HUES48 (cell line): ENCODE results near the gene SLC49A3.
"Not testable (repeated sequence)": the region's sequence is repeated elsewhere in the genome, so short reads cannot be mapped to it uniquely, and the experiment has no call there.

Experiments used
- H3K27ac ChIP-seq: one replicate; pipeline ENCODE4 v1.7.0; 2013; ENCODE audit warnings: low read depth, low read length, inconsistent platforms
- H3K27me3 ChIP-seq: 2 replicates; pipeline ENCODE4 v1.6.1; 2013; ENCODE audit warnings: mild to moderate bottlenecking, low read length; ENCODE audit not compliant: control insufficient read depth, insufficient read depth
- H3K36me3 ChIP-seq: 2 replicates; pipeline ENCODE4 v1.6.1; 2013; ENCODE audit warnings: low read length; ENCODE audit not compliant: control insufficient read depth, insufficient read depth
- H3K4me1 ChIP-seq: 2 replicates; pipeline ENCODE4 v1.6.1; 2013; ENCODE audit warnings: mild to moderate bottlenecking, low read length; ENCODE audit not compliant: control insufficient read depth, insufficient read depth
- H3K4me3 ChIP-seq: 2 replicates; pipeline ENCODE4 v1.5.1; 2013; ENCODE audit warnings: mild to moderate bottlenecking, low read depth, low read length
- H3K9ac ChIP-seq: 2 replicates; pipeline ENCODE4 v1.6.1; 2013; ENCODE audit warnings: mild to moderate bottlenecking, low read depth, low read length, moderate library complexity
- H3K9me3 ChIP-seq: 2 replicates; pipeline ENCODE4 v1.6.1; 2013; ENCODE audit warnings: low read length; ENCODE audit not compliant: control insufficient read depth, insufficient read depth

The SLC49A3 gene

GRCh38 chr4:708631-708933 is 19.6 kb upstream of the SLC49A3 start:
- peaks cover 5% of the 10 kb centered on the region; the same call in 1 of the 2 replicates for H3K4me1 ChIP-seq
- H3K27me3 ChIP-seq: peaks cover 5% of the 10 kb centered on the region
- H3K27ac ChIP-seq: no peak overlapping the region
- H3K4me3 ChIP-seq: no peak overlapping the region
- H3K9me3 ChIP-seq: no peaks in the 10 kb centered on the region
- H3K36me3 ChIP-seq: peaks cover 11% of the 10 kb centered on the region
- no peak overlapping the region for H3K9ac ChIP-seq

GRCh38 chr4:707929-708630 is 19.1 kb upstream of the SLC49A3 start:
- H3K4me3 ChIP-seq: no peak overlapping the region
- H3K9ac ChIP-seq: no peak overlapping the region

GRCh38 chr4:706834-707598 is 18.1 kb upstream of the SLC49A3 start:
- Histone ChIP-seq H3K9ac (no peak overlapping the region), H3K4me1 (peaks cover 5% of the 10 kb centered on the region; the same call in 1 of the 2 replicates), H3K27me3 (peaks cover 5% of the 10 kb centered on the region), H3K9me3 (no peaks in the 10 kb centered on the region), H3K36me3 (peaks cover 11% of the 10 kb centered on the region), H3K4me3 (peak overlapping the region; percentile 43), H3K27ac (no peak overlapping the region)

More at GRCh38 chr4:707929-708630, 19.1 kb upstream of the SLC49A3 start:
- Histone ChIP-seq H3K4me1 (peaks cover 5% of the 10 kb centered on the region; the same call in 1 of the 2 replicates), H3K36me3 (peaks cover 11% of the 10 kb centered on the region), H3K27me3 (peaks cover 5% of the 10 kb centered on the region), H3K27ac (no peak overlapping the region), H3K9me3 (no peaks in the 10 kb centered on the region)

- H3K4me1 ChIP-seq, H3K9me3 ChIP-seq, H3K27me3 ChIP-seq: not testable (repeated sequence)
- Histone ChIP-seq H3K36me3 (peaks cover 11% of the 10 kb centered on the region), H3K4me3 (peak overlapping the region; percentile 86), H3K9ac (peak overlapping the region; percentile 94), H3K27ac (peak overlapping the region; percentile 82)
These were observed 17.2 kb upstream of the SLC49A3 start for GRCh38 chr4:706083-706633.

- Histone ChIP-seq H3K9ac (peak within 1 kb of the TSS; percentile 94), H3K36me3 (peaks cover 6% of the 10 kb centered on the region), H3K4me3 (peak within 1 kb of the TSS; percentile 86), H3K27ac (peak within 1 kb of the TSS; percentile 82), H3K4me1 (peaks cover 5% of the 10 kb centered on the region; the same call in 1 of the 2 replicates), H3K9me3 (no peaks in the 10 kb centered on the region), H3K27me3 (peaks cover 5% of the 10 kb centered on the region)
These were observed 16.5 kb upstream of the SLC49A3 start, which contains the start of gene PCGF3 for GRCh38 chr4:705278-706082. PCGF3 (plus strand) TSS chr4:705832; CDS start chr4:733681, 27,849 bp downstream.

- no peak overlapping the region for H3K9ac ChIP-seq
- peaks cover under 1% of the 10 kb centered on the region; the same call in 1 of the 2 replicates for H3K36me3 ChIP-seq
- H3K27me3 ChIP-seq: peaks cover 5% of the 10 kb centered on the region
- no peaks in the 10 kb centered on the region for H3K9me3 ChIP-seq
- no peak overlapping the region for H3K27ac ChIP-seq
- peaks cover 5% of the 10 kb centered on the region; the same call in 1 of the 2 replicates for H3K4me1 ChIP-seq
- H3K4me3 ChIP-seq: peak overlapping the region; percentile 45; the same call in 1 of the 2 replicates
These were observed 16.0 kb upstream of the SLC49A3 start for GRCh38 chr4:704971-705277.

- H3K27me3 ChIP-seq: peaks cover 5% of the 10 kb centered on the region
- H3K4me1 ChIP-seq: peaks cover 5% of the 10 kb centered on the region; the same call in 1 of the 2 replicates
- no peaks in the 10 kb centered on the region for H3K36me3 ChIP-seq
- H3K9ac ChIP-seq: no peak overlapping the region
- no peak overlapping the region for H3K27ac ChIP-seq
- H3K9me3 ChIP-seq: no peaks in the 10 kb centered on the region
- no peak overlapping the region for H3K4me3 ChIP-seq
These were observed 15.4 kb upstream of the SLC49A3 start for GRCh38 chr4:704198-704891.

- Histone ChIP-seq H3K27ac (no peak overlapping the region), H3K27me3 (peaks cover 5% of the 10 kb centered on the region), H3K4me1 (peaks cover 5% of the 10 kb centered on the region; the same call in 1 of the 2 replicates), H3K4me3 (no peak overlapping the region), H3K36me3 (no peaks in the 10 kb centered on the region), H3K9ac (no peak overlapping the region), H3K9me3 (no peaks in the 10 kb centered on the region)
These were observed 14.6 kb upstream of the SLC49A3 start for GRCh38 chr4:703336-704197.

- peaks cover 5% of the 10 kb centered on the region; the same call in 1 of the 2 replicates for H3K4me1 ChIP-seq
- no peak overlapping the region for H3K9ac ChIP-seq
- H3K27ac ChIP-seq: no peak overlapping the region
- H3K27me3 ChIP-seq: peaks cover 5% of the 10 kb centered on the region
- H3K9me3 ChIP-seq: no peaks in the 10 kb centered on the region
- no peak overlapping the region for H3K4me3 ChIP-seq
- no peaks in the 10 kb centered on the region for H3K36me3 ChIP-seq
These were observed 13.7 kb upstream of the SLC49A3 start for GRCh38 chr4:702618-703048.
